ENCODE measurements around the gene IFI35.
"Not testable (repeated sequence)": the region's sequence is repeated elsewhere in the genome, so short reads cannot be mapped to it uniquely, and the experiment has no call there.

The IFI35 gene

GRCh38 chr17:42997984-42998938, 8.3 kb upstream of the IFI35 start, which contains the start of gene RPL27:
RPL27 (plus strand) TSS chr17:42998419; CDS start chr17:42998751, 332 bp downstream.
- DNase-seq (ENCODE audit: low read depth) = peak; percentile 94

GRCh38 chr17:42999003-42999525, 7.5 kb upstream of the IFI35 start:
- DNase-seq (ENCODE audit: low read depth) = no peak

- DNase-seq (ENCODE audit: low read depth) = not testable (repeated sequence)
These were observed 5.7 kb upstream of the IFI35 start for GRCh38 chr17:43000894-43001293.

GRCh38 chr17:43003542-43004172, 2.9 kb upstream of the IFI35 start:
- DNase-seq (ENCODE audit: low read depth) = no peak

GRCh38 chr17:43010667-43011308, 4.2 kb downstream of the IFI35 start:
- DNase-seq (ENCODE audit: low read depth) = no peak

GRCh38 chr17:43011728-43012472, 5.3 kb downstream of the IFI35 start:
- no peak for DNase-seq (ENCODE audit: low read depth)

GRCh38 chr17:43013296-43013695, 6.7 kb downstream of the IFI35 start:
- no peak for DNase-seq (ENCODE audit: low read depth)

GRCh38 chr17:43014020-43014648, 7.5 kb downstream of the IFI35 start:
- no peak for DNase-seq (ENCODE audit: low read depth)

GRCh38 chr17:43014649-43015542, 8.3 kb downstream of the IFI35 start:
- no peak for DNase-seq (ENCODE audit: low read depth)

- DNase-seq (ENCODE audit: low read depth) = no peak
These were observed 9.0 kb downstream of the IFI35 start for GRCh38 chr17:43015579-43015978.

GRCh38 chr17:43016216-43016615, 9.6 kb downstream of the IFI35 start:
- no peak for DNase-seq (ENCODE audit: low read depth)

- DNase-seq (ENCODE audit: low read depth) = no peak
These were observed 11.6 kb downstream of the IFI35 start for GRCh38 chr17:43018008-43018853.

- DNase-seq (ENCODE audit: low read depth) = no peak
These were observed 12.3 kb downstream of the IFI35 start for GRCh38 chr17:43018932-43019331.

- no peak for DNase-seq (ENCODE audit: low read depth)
These were observed 12.8 kb downstream of the IFI35 start for GRCh38 chr17:43019418-43019817.

- no peak for DNase-seq (ENCODE audit: low read depth)
These were observed 13.5 kb downstream of the IFI35 start for GRCh38 chr17:43020030-43020621.

- no peak for DNase-seq (ENCODE audit: low read depth)
These were observed 14.5 kb downstream of the IFI35 start for GRCh38 chr17:43020789-43021740.

- peak; percentile 47 for DNase-seq (ENCODE audit: low read depth)
These were observed 15.3 kb downstream of the IFI35 start, which contains the start of gene VAT1 for GRCh38 chr17:43021741-43022512. VAT1 (minus strand) TSS chr17:43022385; CDS start chr17:43022322, 63 bp downstream.

All from activated T-helper 1 cell treated with Interleukin-2 at 50 U/mL for 16 hours (primary cell).